Measurements from ENCODE around the gene ZNF205.
"Not testable (repeated sequence)": the region's sequence is repeated elsewhere in the genome, so short reads cannot be mapped to it uniquely, and the experiment has no call there.

ZNF205 gene

GRCh38 chr16:3161235-3162018 lies 49.0 kb downstream of the ZNF205 start:
- no peaks in the 10 kb centered on the region for H3K36me3 ChIP-seq (ENCODE audit: control insufficient read depth, insufficient read depth, low read length)
- no peak for DNase-seq (ENCODE audit: low read depth, low spot score)
- no peaks in the 10 kb centered on the region; the same call in none of the 2 replicates for H3K4me1 ChIP-seq (ENCODE audit: control insufficient read depth, insufficient read depth, low read length)
- no peak overlapping the region for H3K27ac ChIP-seq (ENCODE audit: low read length)
- H3K9me3 ChIP-seq (ENCODE audit: control insufficient read depth, insufficient read depth, low read length): no peaks in the 10 kb centered on the region
- peaks cover 3% of the 10 kb centered on the region; the same call in 1 of the 2 replicates for H3K27me3 ChIP-seq (ENCODE audit: control insufficient read depth, insufficient read depth, low read length)
- no peak overlapping the region for H3K4me3 ChIP-seq (ENCODE audit: low read length)
- WGBS (ENCODE audit: insufficient coverage, insufficient read length): no CpG with 5 or more reads among the region's 36 CpGs

GRCh38 chr16:3164121-3164991 lies 52.0 kb downstream of the ZNF205 start:
- Histone ChIP-seq H3K27me3 (ENCODE audit: control insufficient read depth, insufficient read depth, low read length) (no peaks in the 10 kb centered on the region), H3K4me3 (ENCODE audit: low read length) (no peak overlapping the region), H3K36me3 (ENCODE audit: control insufficient read depth, insufficient read depth, low read length) (no peaks in the 10 kb centered on the region), H3K4me1 (ENCODE audit: control insufficient read depth, insufficient read depth, low read length) (no peaks in the 10 kb centered on the region), H3K27ac (ENCODE audit: low read length) (no peak overlapping the region), H3K9me3 (ENCODE audit: control insufficient read depth, insufficient read depth, low read length) (no peaks in the 10 kb centered on the region)
- DNase-seq (ENCODE audit: low read depth, low spot score): no peak
- no CpG with 5 or more reads among the region's 37 CpGs for WGBS (ENCODE audit: insufficient coverage, insufficient read length)

GRCh38 chr16:3165111-3165822 lies 52.9 kb downstream of the ZNF205 start:
- Histone ChIP-seq H3K9me3 (ENCODE audit: control insufficient read depth, insufficient read depth, low read length) (no peaks in the 10 kb centered on the region), H3K36me3 (ENCODE audit: control insufficient read depth, insufficient read depth, low read length) (no peaks in the 10 kb centered on the region), H3K4me1 (ENCODE audit: control insufficient read depth, insufficient read depth, low read length) (no peaks in the 10 kb centered on the region), H3K4me3 (ENCODE audit: low read length) (no peak overlapping the region), H3K27ac (ENCODE audit: low read length) (no peak overlapping the region), H3K27me3 (ENCODE audit: control insufficient read depth, insufficient read depth, low read length) (no peaks in the 10 kb centered on the region)
- DNase-seq (ENCODE audit: low read depth, low spot score): no peak
- no CpG with 5 or more reads among the region's 12 CpGs for WGBS (ENCODE audit: insufficient coverage, insufficient read length)

- no peaks in the 10 kb centered on the region for H3K4me1 ChIP-seq (ENCODE audit: control insufficient read depth, insufficient read depth, low read length)
- no peaks in the 10 kb centered on the region for H3K9me3 ChIP-seq (ENCODE audit: control insufficient read depth, insufficient read depth, low read length)
- H3K36me3 ChIP-seq (ENCODE audit: control insufficient read depth, insufficient read depth, low read length): no peaks in the 10 kb centered on the region
- H3K4me3 ChIP-seq (ENCODE audit: low read length): no peak overlapping the region
- H3K27me3 ChIP-seq (ENCODE audit: control insufficient read depth, insufficient read depth, low read length): no peaks in the 10 kb centered on the region
- no peak for DNase-seq (ENCODE audit: low read depth, low spot score)
- no CpG with 5 or more reads among the region's 1 CpG for WGBS (ENCODE audit: insufficient coverage, insufficient read length)
- no peak overlapping the region for H3K27ac ChIP-seq (ENCODE audit: low read length)
Measured at GRCh38 chr16:3166505-3166886, 54.1 kb downstream of the ZNF205 start.

- not testable (repeated sequence) for H3K27me3 ChIP-seq (ENCODE audit: control insufficient read depth, insufficient read depth, low read length); H3K36me3 ChIP-seq (ENCODE audit: control insufficient read depth, insufficient read depth, low read length); DNase-seq (ENCODE audit: low read depth, low spot score); H3K4me1 ChIP-seq (ENCODE audit: control insufficient read depth, insufficient read depth, low read length); H3K27ac ChIP-seq (ENCODE audit: low read length); H3K9me3 ChIP-seq (ENCODE audit: control insufficient read depth, insufficient read depth, low read length); H3K4me3 ChIP-seq (ENCODE audit: low read length)
- no CpG with 5 or more reads among the region's 7 CpGs for WGBS (ENCODE audit: insufficient coverage, insufficient read length)
Measured at GRCh38 chr16:3168729-3169128, 56.3 kb downstream of the ZNF205 start.

Measured in iPS DF 6.9 (cell line).